Loucy (cell line): ENCODE measurements around the gene OPHN1.

ENCODE experiments used
- H2AFZ ChIP-seq: fragments of 200-600 bp; sonication (generic); 2 replicates; pipeline ENCODE4 v1.6.0; 2016; ENCODE audit warnings: antibody characterized with exemption, mild to moderate bottlenecking, low read length, moderate library complexity
- H3F3A ChIP-seq: fragments of 200-600 bp; 2 replicates; pipeline ENCODE4 v1.6.0; 2016; ENCODE audit warnings: antibody characterized with exemption, low read depth, mild to moderate bottlenecking
- H3K27me3 ChIP-seq: fragments of 200-600 bp; sonication (generic); 2 replicates; pipeline ENCODE4 v1.6.1; 2014; ENCODE audit warnings: low read length, mild to moderate bottlenecking; ENCODE audit not compliant: insufficient read depth, poor library complexity, severe bottlenecking
- H3K36me3 ChIP-seq: fragments of 200-600 bp; sonication (generic); 2 replicates; pipeline ENCODE4 v1.6.1; 2016; ENCODE audit warnings: low read length; ENCODE audit not compliant: insufficient read depth
- H3K4me1 ChIP-seq: fragments of 200-600 bp; sonication (generic); 2 replicates; pipeline ENCODE4 v1.5.1; 2014; ENCODE audit warnings: low read length, mild to moderate bottlenecking; ENCODE audit not compliant: insufficient read depth, poor library complexity, severe bottlenecking
- H3K4me2 ChIP-seq: fragments of 200-600 bp; sonication (generic); 2 replicates; pipeline ENCODE4 v1.6.0; 2014; ENCODE audit warnings: antibody characterized with exemption, low read length, low read depth, mild to moderate bottlenecking; ENCODE audit not compliant: poor library complexity, severe bottlenecking
- H3K4me3 ChIP-seq: fragments of 200-600 bp; sonication (generic); 2 replicates; pipeline ENCODE4 v1.5.1; 2014; ENCODE audit warnings: low read length, mild to moderate bottlenecking, mixed read lengths; ENCODE audit not compliant: poor library complexity, severe bottlenecking
- H3K79me2 ChIP-seq: fragments of 200-600 bp; sonication (generic); 2 replicates; pipeline ENCODE4 v1.6.1; 2014; ENCODE audit warnings: low read length; ENCODE audit not compliant: insufficient read depth
- H3K9ac ChIP-seq: fragments of 200-600 bp; sonication (generic); 2 replicates; pipeline ENCODE4 v1.6.0; 2014; ENCODE audit warnings: mild to moderate bottlenecking, low read depth, low read length, moderate library complexity; ENCODE audit not compliant: poor library complexity, severe bottlenecking
- H3K9me2 ChIP-seq: fragments of 200-600 bp; sonication (generic); replicated peaks from 2 replicates; pipeline ENCODE4 v1.6.1; 2016; ENCODE audit warnings: low read depth, low read length, mixed read lengths
- H3K9me3 ChIP-seq: fragments of 200-600 bp; sonication (generic); 2 replicates; pipeline ENCODE4 v1.6.1; 2014; ENCODE audit warnings: mild to moderate bottlenecking, antibody characterized with exemption, low read length, low read depth; ENCODE audit not compliant: insufficient read depth
- H4K20me1 ChIP-seq: fragments of 200-600 bp; sonication (generic); 2 replicates; pipeline ENCODE4 v1.6.0; 2014; ENCODE audit warnings: antibody characterized with exemption, low read length, mild to moderate bottlenecking; ENCODE audit not compliant: insufficient read depth, poor library complexity, severe bottlenecking
- CTCF ChIP-seq: fragments of 200-600 bp; sonication (generic); conservative IDR thresholded peaks from 2 replicates; pipeline ENCODE4 v1.5.1; 2014; ENCODE audit warnings: mild to moderate bottlenecking, antibody characterized with exemption, low read length
- EZH2phosphoT487 ChIP-seq: fragments of 200-600 bp; IDR thresholded peaks from 2 replicates; pipeline ENCODE4 v1.6.1; 2018; ENCODE audit warnings: antibody characterized with exemption, mild to moderate bottlenecking, moderate library complexity, borderline replicate concordance

OPHN1 gene

GRCh38 chrX:68232206-68232605 is 201.1 kb downstream of the OPHN1 start:
- Histone ChIP-seq H2AFZ (no peak overlapping the region), H3K9ac (no peak overlapping the region), H3K36me3 (no peaks in the 10 kb centered on the region), H3K27me3 (no peaks in the 10 kb centered on the region), H3K4me3 (no peak overlapping the region), H4K20me1 (no peaks in the 10 kb centered on the region), H3K4me1 (no peaks in the 10 kb centered on the region), H3F3A (no peaks in the 10 kb centered on the region), H3K79me2 (no peaks in the 10 kb centered on the region), H3K9me3 (no peaks in the 10 kb centered on the region), H3K9me2 (no peaks in the 10 kb centered on the region), H3K4me2 (no peak overlapping the region)
- no peak for TF ChIP-seq CTCF
- TF ChIP-seq EZH2phosphoT487 = no peak

- Histone ChIP-seq H3K27me3 (no peaks in the 10 kb centered on the region), H3K9me2 (no peaks in the 10 kb centered on the region), H3K79me2 (no peaks in the 10 kb centered on the region)
These were observed 224.3 kb downstream of the OPHN1 start for GRCh38 chrX:68209008-68209407.

GRCh38 chrX:68204521-68205038 is 228.7 kb downstream of the OPHN1 start:
- Histone ChIP-seq H3K79me2 (no peaks in the 10 kb centered on the region), H3K9ac (no peak overlapping the region), H3K4me1 (no peaks in the 10 kb centered on the region), H3K9me2 (no peaks in the 10 kb centered on the region), H3K27me3 (no peaks in the 10 kb centered on the region), H2AFZ (no peak overlapping the region), H4K20me1 (no peaks in the 10 kb centered on the region), H3K4me2 (no peak overlapping the region), H3K9me3 (no peaks in the 10 kb centered on the region), H3F3A (no peaks in the 10 kb centered on the region), H3K4me3 (no peak overlapping the region), H3K36me3 (no peaks in the 10 kb centered on the region)
- no peak for TF ChIP-seq CTCF

More at GRCh38 chrX:68209008-68209407, 224.3 kb downstream of the OPHN1 start:
- Histone ChIP-seq H3K4me2 (no peak overlapping the region), H3F3A (no peaks in the 10 kb centered on the region), H4K20me1 (no peaks in the 10 kb centered on the region), H3K4me3 (no peak overlapping the region), H3K36me3 (0 out of 2 replicates have a peak, but pooled peaks cover 4% of the 10 kb centered on the region), H2AFZ (no peak overlapping the region), H3K4me1 (no peaks in the 10 kb centered on the region), H3K9ac (no peak overlapping the region), H3K9me3 (no peaks in the 10 kb centered on the region)
- TF ChIP-seq CTCF (no peak), EZH2phosphoT487 (no peak)
